ENCODE results near the gene RNF130. TPM values are rescaled to one million over a fixed set of nuclear protein-coding genes. Genes with fewer than 3 reads are reported as not detected.

RNF130 gene
- total RNA-seq, 1 donor = 128 TPM

DNA sequence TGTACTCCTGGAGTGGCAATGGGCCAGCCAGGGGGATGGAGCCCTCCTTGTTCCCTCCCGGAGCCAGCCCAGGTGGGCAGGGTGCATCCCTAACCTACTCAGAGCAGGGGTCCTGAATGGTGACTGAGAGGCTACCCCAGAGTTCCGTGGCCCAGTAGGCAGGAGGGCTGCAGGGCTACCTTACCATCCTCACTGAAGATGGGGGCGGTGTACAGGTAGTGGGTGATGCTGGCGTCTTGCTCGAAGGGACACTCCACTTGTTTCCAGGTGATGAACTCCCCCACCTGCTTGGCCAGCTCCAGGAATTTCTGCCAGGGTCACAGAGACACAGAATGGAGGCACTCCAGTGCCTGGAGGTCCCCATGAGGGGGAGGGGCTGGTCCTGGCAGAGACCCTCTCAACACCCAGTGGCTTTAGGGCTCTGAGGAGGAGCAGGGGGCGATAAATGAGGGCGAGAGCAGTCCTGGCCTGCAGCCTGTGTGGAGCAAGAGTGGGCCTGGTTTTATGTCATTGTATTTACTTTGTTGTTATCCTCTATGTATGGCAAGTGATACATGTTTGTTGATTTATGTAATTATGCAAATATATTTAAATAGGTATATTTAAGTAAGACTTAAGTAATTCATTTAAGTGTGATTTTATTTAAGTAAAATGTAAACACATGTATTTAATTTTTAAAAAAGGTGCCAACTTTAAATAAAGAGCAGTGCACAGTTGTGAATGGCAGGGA is 39.9 kb upstream of the RNF130 start:
- Histone ChIP-seq H3K27me3 (ENCODE audit: insufficient read depth, low read length) (no peaks in the 10 kb centered on the region), H3K4me1 (ENCODE audit: insufficient read depth, low read length) (no peaks in the 10 kb centered on the region), H3K9me3 (ENCODE audit: low read depth, low read length) (peaks cover 9% of the 10 kb centered on the region), H3K4me3 (ENCODE audit: low read length) (no peak overlapping the region)

GRCh38 chr5:180109920-180110319 is 38.4 kb upstream of the RNF130 start:
- Histone ChIP-seq H3K27me3 (ENCODE audit: insufficient read depth, low read length) (no peaks in the 10 kb centered on the region), H3K4me1 (ENCODE audit: insufficient read depth, low read length) (no peaks in the 10 kb centered on the region), H3K9me3 (ENCODE audit: low read depth, low read length) (peaks cover 13% of the 10 kb centered on the region), H3K4me3 (ENCODE audit: low read length) (no peak overlapping the region)

- no peaks in the 10 kb centered on the region for H3K4me1 ChIP-seq (ENCODE audit: insufficient read depth, low read length)
- H3K4me3 ChIP-seq (ENCODE audit: low read length) = no peak overlapping the region
These were observed 35.4 kb upstream of the RNF130 start for GRCh38 chr5:180107005-180107404.

DNA sequence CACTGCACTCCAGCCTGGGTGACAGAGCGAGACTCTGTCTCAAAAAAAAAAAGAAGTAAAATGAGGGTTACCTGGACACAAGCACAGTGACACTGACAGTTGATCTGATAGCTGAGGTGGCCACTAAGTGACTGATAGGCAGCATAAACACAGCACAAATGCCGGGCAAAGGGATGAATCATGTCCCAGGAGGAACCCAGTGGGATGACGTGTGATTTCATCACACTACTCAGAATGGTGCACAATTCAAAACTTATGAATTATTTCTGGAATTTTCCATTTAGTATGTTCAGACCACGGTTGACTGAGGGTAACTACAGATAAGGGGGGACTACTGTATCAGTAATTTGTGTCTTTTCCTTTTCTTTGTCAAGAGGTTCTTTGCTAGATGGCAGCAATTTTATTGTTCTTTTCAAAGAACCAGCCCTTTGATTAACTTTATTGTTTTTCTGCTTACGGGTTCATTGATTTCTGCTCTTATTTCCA is 34.3 kb upstream of the RNF130 start:
- no peak overlapping the region for H3K4me3 ChIP-seq (ENCODE audit: low read length)
- H3K9me3 ChIP-seq (ENCODE audit: low read depth, low read length) = peaks cover 13% of the 10 kb centered on the region
- no peaks in the 10 kb centered on the region for H3K27me3 ChIP-seq (ENCODE audit: insufficient read depth, low read length)
- no peaks in the 10 kb centered on the region for H3K4me1 ChIP-seq (ENCODE audit: insufficient read depth, low read length)

More at GRCh38 chr5:180107005-180107404, 35.4 kb upstream of the RNF130 start:
- Histone ChIP-seq H3K27me3 (ENCODE audit: insufficient read depth, low read length) (no peaks in the 10 kb centered on the region), H3K9me3 (ENCODE audit: low read depth, low read length) (peaks cover 13% of the 10 kb centered on the region)

DNA sequence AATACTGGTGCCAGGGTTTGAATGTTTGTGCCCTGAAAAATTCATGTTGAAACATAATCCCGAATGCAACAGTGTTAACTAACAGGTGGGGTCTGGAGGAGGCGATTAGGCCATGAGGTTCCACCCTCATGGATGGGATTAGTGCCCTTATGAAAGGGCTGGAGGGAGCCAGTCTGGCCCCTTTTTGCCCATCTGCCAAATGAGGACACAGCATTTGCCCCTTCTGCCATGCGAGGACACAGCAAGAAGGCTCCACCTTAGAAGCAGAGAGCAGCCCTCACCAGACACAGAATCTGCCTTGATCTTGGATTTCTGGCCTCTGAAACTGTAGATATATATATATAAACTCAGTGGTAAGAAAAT is 32.6 kb upstream of the RNF130 start:
- H3K4me1 ChIP-seq (ENCODE audit: insufficient read depth, low read length) = no peaks in the 10 kb centered on the region
- no peaks in the 10 kb centered on the region for H3K27me3 ChIP-seq (ENCODE audit: insufficient read depth, low read length)
- no peak overlapping the region for H3K4me3 ChIP-seq (ENCODE audit: low read length)
- H3K9me3 ChIP-seq (ENCODE audit: low read depth, low read length) = peaks cover 13% of the 10 kb centered on the region

DNA sequence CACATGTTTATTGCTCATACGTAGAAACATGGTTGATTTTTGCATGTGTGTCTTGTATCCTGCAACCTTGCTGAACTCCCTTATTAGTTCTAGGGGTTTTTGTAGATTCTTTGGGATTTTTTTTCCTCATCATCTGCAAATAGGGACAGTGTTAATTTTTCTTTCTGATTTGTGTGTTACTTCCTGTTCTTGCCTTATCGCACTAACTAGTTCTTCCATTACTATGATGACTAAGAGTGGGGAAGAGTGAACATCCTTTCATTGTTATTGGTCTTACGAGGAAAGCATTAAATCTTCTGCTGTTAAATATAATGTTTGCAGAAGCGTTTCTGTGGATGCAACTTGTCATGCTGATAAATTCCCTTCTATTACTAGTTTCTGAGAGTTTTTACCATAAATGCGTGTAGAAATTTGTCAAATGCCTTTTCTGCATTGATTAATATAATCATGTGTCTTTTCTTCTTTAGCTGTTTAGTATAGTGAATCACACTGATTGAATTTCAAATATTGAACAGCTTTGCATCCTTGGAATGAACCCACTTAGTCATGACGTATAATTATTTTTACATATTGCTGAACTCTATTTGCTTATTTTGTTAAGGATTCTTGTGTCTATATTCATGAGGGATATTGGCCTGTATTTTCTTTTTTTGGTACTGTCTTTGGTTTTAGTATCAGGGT is 32.1 kb upstream of the RNF130 start:
- H3K4me3 ChIP-seq (ENCODE audit: low read length) = no peak overlapping the region
- no peaks in the 10 kb centered on the region for H3K27me3 ChIP-seq (ENCODE audit: insufficient read depth, low read length)
- no peaks in the 10 kb centered on the region for H3K4me1 ChIP-seq (ENCODE audit: insufficient read depth, low read length)
- peaks cover 13% of the 10 kb centered on the region for H3K9me3 ChIP-seq (ENCODE audit: low read depth, low read length)

GRCh38 chr5:180102636-180103035 is 31.1 kb upstream of the RNF130 start:
- peaks cover 13% of the 10 kb centered on the region for H3K9me3 ChIP-seq (ENCODE audit: low read depth, low read length)
- H3K4me1 ChIP-seq (ENCODE audit: insufficient read depth, low read length) = no peaks in the 10 kb centered on the region
- no peaks in the 10 kb centered on the region for H3K27me3 ChIP-seq (ENCODE audit: insufficient read depth, low read length)
- H3K4me3 ChIP-seq (ENCODE audit: low read length) = no peak overlapping the region

- no peak overlapping the region for H3K4me3 ChIP-seq (ENCODE audit: low read length)
- no peaks in the 10 kb centered on the region for H3K4me1 ChIP-seq (ENCODE audit: insufficient read depth, low read length)
- H3K9me3 ChIP-seq (ENCODE audit: low read depth, low read length) = peaks cover 5% of the 10 kb centered on the region
- H3K27me3 ChIP-seq (ENCODE audit: insufficient read depth, low read length) = no peaks in the 10 kb centered on the region
These were observed 30.0 kb upstream of the RNF130 start for GRCh38 chr5:180101451-180102105.

GRCh38 chr5:180100621-180101450 is 29.3 kb upstream of the RNF130 start:
- Histone ChIP-seq H3K9me3 (ENCODE audit: low read depth, low read length) (no peaks in the 10 kb centered on the region), H3K4me1 (ENCODE audit: insufficient read depth, low read length) (no peaks in the 10 kb centered on the region), H3K4me3 (ENCODE audit: low read length) (no peak overlapping the region), H3K27me3 (ENCODE audit: insufficient read depth, low read length) (no peaks in the 10 kb centered on the region)

DNA sequence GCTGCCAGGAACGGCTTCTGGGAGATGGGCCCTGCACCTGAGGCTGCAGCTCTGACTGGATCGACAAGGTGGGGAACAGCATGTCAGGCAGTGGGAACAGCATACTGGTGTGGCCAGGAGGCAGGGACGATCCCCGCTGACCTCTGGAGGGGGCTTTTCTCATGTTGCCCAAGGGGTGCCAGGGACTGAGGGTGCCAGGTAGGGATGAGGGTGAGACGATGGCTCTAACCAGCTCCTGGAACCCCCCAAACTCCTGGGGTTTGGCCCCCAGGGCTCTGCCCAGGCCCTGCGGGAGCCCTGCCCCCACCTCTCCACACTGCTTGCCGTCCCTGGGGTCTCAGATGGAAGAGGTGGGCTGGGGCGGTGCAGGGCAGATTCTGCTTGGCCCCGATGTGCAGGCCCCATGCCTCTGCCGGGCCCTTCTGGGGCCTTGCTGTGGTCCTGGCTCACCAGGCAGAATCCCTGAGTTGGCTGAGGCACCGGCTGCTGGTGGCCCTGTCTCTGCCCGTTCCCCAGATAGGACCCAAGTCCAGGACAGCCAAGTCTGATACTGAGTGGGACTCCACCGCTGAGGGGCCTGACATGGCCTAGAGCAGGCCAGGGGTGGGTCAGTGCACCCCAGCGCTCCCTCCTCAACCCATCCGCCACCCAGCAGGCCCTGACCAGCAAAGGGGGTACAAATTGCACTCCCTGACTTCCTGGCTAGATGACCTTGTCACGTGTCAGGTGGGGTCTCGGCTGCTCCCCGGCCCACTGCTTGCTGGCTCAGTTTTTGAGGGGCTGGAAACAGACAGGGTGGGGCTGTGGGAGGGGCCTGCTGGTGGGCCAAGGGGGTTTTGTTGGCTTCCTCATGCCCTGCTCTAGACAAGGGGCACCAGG is 28.4 kb upstream of the RNF130 start:
- Histone ChIP-seq H3K4me1 (ENCODE audit: insufficient read depth, low read length) (no peaks in the 10 kb centered on the region), H3K9me3 (ENCODE audit: low read depth, low read length) (no peaks in the 10 kb centered on the region), H3K4me3 (ENCODE audit: low read length) (no peak overlapping the region)

GRCh38 chr5:180098991-180099732 is 27.6 kb upstream of the RNF130 start:
- H3K4me3 ChIP-seq (ENCODE audit: low read length) = no peak overlapping the region
- no peaks in the 10 kb centered on the region for H3K4me1 ChIP-seq (ENCODE audit: insufficient read depth, low read length)
- H3K27me3 ChIP-seq (ENCODE audit: insufficient read depth, low read length) = no peaks in the 10 kb centered on the region
- H3K9me3 ChIP-seq (ENCODE audit: low read depth, low read length) = no peaks in the 10 kb centered on the region

More for the DNA sequence above, 28.4 kb upstream of the RNF130 start:
- no peaks in the 10 kb centered on the region for H3K27me3 ChIP-seq (ENCODE audit: insufficient read depth, low read length)

- Histone ChIP-seq H3K9me3 (ENCODE audit: low read depth, low read length) (no peaks in the 10 kb centered on the region), H3K4me1 (ENCODE audit: insufficient read depth, low read length) (peaks cover 6% of the 10 kb centered on the region), H3K4me3 (ENCODE audit: low read length) (no peak overlapping the region), H3K27me3 (ENCODE audit: insufficient read depth, low read length) (no peaks in the 10 kb centered on the region)
These were observed 27.0 kb upstream of the RNF130 start for GRCh38 chr5:180098526-180098925.

GRCh38 chr5:180097926-180098325 is 26.4 kb upstream of the RNF130 start:
- H3K4me3 ChIP-seq (ENCODE audit: low read length) = no peak overlapping the region
- H3K27me3 ChIP-seq (ENCODE audit: insufficient read depth, low read length) = no peaks in the 10 kb centered on the region
- H3K4me1 ChIP-seq (ENCODE audit: insufficient read depth, low read length) = peaks cover 12% of the 10 kb centered on the region
- no peaks in the 10 kb centered on the region for H3K9me3 ChIP-seq (ENCODE audit: low read depth, low read length)

Measured in mononuclear cell (primary cell).